ENCODE results near the gene HOMER2.

The HOMER2 gene

DNA sequence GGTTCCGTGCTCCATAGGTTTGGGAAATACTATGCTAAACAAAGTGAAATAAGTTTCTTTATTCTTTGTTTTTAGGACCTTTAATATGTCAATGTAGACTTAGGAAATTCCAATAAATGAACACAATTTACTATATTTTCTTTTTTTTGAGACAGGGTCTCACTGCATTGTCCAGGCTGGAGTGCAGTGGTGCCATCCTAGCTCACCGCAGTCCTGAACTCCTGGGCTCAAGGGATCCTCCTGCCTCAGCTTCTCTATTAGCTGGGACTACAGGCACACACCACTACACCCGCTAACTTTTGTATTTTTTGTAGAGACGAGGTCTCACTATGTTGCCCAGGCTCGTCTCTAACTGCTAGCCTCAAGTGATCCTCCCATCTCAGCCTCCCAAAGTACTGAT, 12.4 kb upstream of the HOMER2 start:
- no peak for TF ChIP-seq CTCF (IDR thresholded peaks at IDR 0.05; ENCODE audit: borderline replicate concordance, insufficient read depth, low read depth, low read length)
- no peak overlapping the region for H3K4me3 ChIP-seq (ENCODE audit: low read depth, low read length)

- no peak overlapping the region for H3K4me3 ChIP-seq (ENCODE audit: low read depth, low read length)
- TF ChIP-seq CTCF (IDR thresholded peaks at IDR 0.05; ENCODE audit: borderline replicate concordance, insufficient read depth, low read depth, low read length), result no peak
Observed at GRCh38 chr15:82963471-82964341, 11.2 kb upstream of the HOMER2 start.

GRCh38 chr15:82960766-82961165, 8.2 kb upstream of the HOMER2 start:
- no peak overlapping the region for H3K4me3 ChIP-seq (ENCODE audit: low read depth, low read length)
- TF ChIP-seq CTCF (IDR thresholded peaks at IDR 0.05; ENCODE audit: borderline replicate concordance, insufficient read depth, low read depth, low read length), result no peak

DNA sequence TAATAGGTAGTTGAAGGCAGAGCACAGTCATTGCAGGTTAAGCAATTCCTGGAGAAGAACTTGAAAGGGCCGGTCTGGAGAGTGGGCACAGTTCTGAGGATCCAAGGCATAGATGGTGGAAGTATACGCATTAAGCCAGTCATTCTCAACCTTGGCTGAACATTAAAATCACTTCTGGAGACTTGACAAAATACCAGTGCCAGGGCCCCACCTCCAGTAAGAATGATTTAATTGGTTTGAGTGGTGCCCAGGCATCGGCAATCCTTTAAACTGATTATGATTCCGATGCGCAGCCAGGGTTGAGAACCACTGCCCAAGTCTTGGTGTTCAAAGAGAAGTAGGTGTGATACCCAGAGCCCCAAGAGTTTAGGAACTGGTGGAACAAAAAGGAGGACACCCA, 6.9 kb upstream of the HOMER2 start:
- TF ChIP-seq CTCF (IDR thresholded peaks at IDR 0.05; ENCODE audit: borderline replicate concordance, insufficient read depth, low read depth, low read length), result no peak

GRCh38 chr15:82958638-82959037, 6.1 kb upstream of the HOMER2 start:
- H3K4me3 ChIP-seq (ENCODE audit: low read depth, low read length), result no peak overlapping the region
- no peak for TF ChIP-seq CTCF (IDR thresholded peaks at IDR 0.05; ENCODE audit: borderline replicate concordance, insufficient read depth, low read depth, low read length)

More for the DNA sequence above, 6.9 kb upstream of the HOMER2 start:
- no peak overlapping the region for H3K4me3 ChIP-seq (ENCODE audit: low read depth, low read length)

- H3K4me3 ChIP-seq (ENCODE audit: low read depth, low read length), result no peak overlapping the region
- no peak for TF ChIP-seq CTCF (IDR thresholded peaks at IDR 0.05; ENCODE audit: borderline replicate concordance, insufficient read depth, low read depth, low read length)
Observed at GRCh38 chr15:82951472-82952157, 905 bp downstream of the HOMER2 start.

Data from GM12875 (cell line).